K562 (cell line): ENCODE results near the gene APOLD1. TPM values are rescaled to one million over a fixed set of nuclear protein-coding genes. Genes with fewer than 3 reads are reported as not detected.

Experiments
- ARID2 ChIP-seq: fragments of 450-650 bp; IDR thresholded peaks from 2 replicates; pipeline ENCODE4 v1.6.1; 2017; ENCODE audit warnings: antibody characterized with exemption, mild to moderate bottlenecking
- CBX8 ChIP-seq: fragments of 200-600 bp; sonication (generic); IDR thresholded peaks from 2 replicates; pipeline ENCODE4 v1.6.1; 2012; ENCODE audit warnings: borderline replicate concordance, mixed run types, low read depth, mild to moderate bottlenecking, moderate library complexity, mixed read lengths, low read length, control low read depth, inconsistent platforms; ENCODE audit not compliant: poor library complexity, severe bottlenecking; ENCODE audit errors: extremely low read depth
- ESRRA ChIP-seq: fragments of 450-650 bp; IDR thresholded peaks from 2 replicates; pipeline ENCODE4 v1.6.1; 2014; ENCODE audit warnings: low read depth, mild to moderate bottlenecking, moderate library complexity, borderline replicate concordance
- ETS1 ChIP-seq: conservative IDR thresholded peaks from 2 replicates; pipeline ENCODE4 v1.6.1; 2011; ENCODE audit warnings: low read depth, mild to moderate bottlenecking, low read length; ENCODE audit not compliant: control insufficient read depth
- FOXP1 ChIP-seq: sonication (generic); formaldehyde crosslinking; IDR thresholded peaks from 2 replicates; pipeline ENCODE4 v1.8.0; 2022; ENCODE audit warnings: mild to moderate bottlenecking, missing genetic modification reagents
- NRF1 ChIP-seq, 2 experiments: fragments of 450-650 bp; IDR thresholded peaks in 1 of 2; conservative IDR thresholded peaks in 1 of 2; 2 replicates each; pipeline ENCODE4 v1.6.1; 2014; ENCODE audit warnings: mild to moderate bottlenecking in 2 of 2
- PML ChIP-seq: IDR thresholded peaks from 2 replicates; pipeline ENCODE4 v1.6.1; 2012; ENCODE audit warnings: low read length, inconsistent platforms
- TBP ChIP-seq: optimal IDR thresholded peaks from 2 replicates; pipeline ENCODE3; 2011; ENCODE audit warnings: low read depth, low read length, improper control_type of control experiment
- THAP12 ChIP-seq: fragments of 250-450 bp; sonication (Bioruptor Pico); IDR thresholded peaks from 2 replicates; pipeline ENCODE4 v1.9.0; 2021; ENCODE audit warnings: mild to moderate bottlenecking, inconsistent platforms
- USF1 ChIP-seq: sonication (generic); formaldehyde crosslinking; IDR thresholded peaks from 2 replicates; pipeline ENCODE4 v1.9.0; 2022; ENCODE audit warnings: mild to moderate bottlenecking, missing genetic modification reagents
- YY1 ChIP-seq, 3 experiments: IDR thresholded peaks; 2 replicates each; pipeline ENCODE4 v1.6.1; 2011; ENCODE audit warnings: low read length in 2 of 3, mild to moderate bottlenecking in 2 of 3, moderate library complexity in 2 of 3, borderline replicate concordance in 1 of 3, control low read depth in 1 of 3, low read depth in 1 of 3; ENCODE audit not compliant: insufficient read depth in 3 of 3, insufficient replicate concordance in 2 of 3, control insufficient read depth in 1 of 3, insufficient read length in 1 of 3; ENCODE audit errors: extremely low read depth in 1 of 3
- ZC3H8 ChIP-seq: fragments of 450-650 bp; IDR thresholded peaks from 2 replicates; pipeline ENCODE4 v1.6.1; 2017
- ZNF12 ChIP-seq: sonication (generic); formaldehyde crosslinking; IDR thresholded peaks from 2 replicates; pipeline ENCODE4 v1.4.0; 2020; ENCODE audit warnings: mild to moderate bottlenecking, missing genetic modification reagents
- ZNF431 ChIP-seq: sonication (generic); formaldehyde crosslinking; IDR thresholded peaks from 2 replicates; pipeline ENCODE4 v1.8.0; 2022; ENCODE audit warnings: mild to moderate bottlenecking, missing genetic modification reagents
- ZNF584 ChIP-seq: fragments of 200-800 bp; sonication (Bioruptor generic); IDR thresholded peaks from 2 replicates; pipeline ENCODE4 v1.6.1; 2016; ENCODE audit warnings: low read depth, mild to moderate bottlenecking, missing genetic modification characterization, missing compliant biosample characterization
- ZNF592 ChIP-seq: fragments of 450-650 bp; IDR thresholded peaks from 2 replicates; pipeline ENCODE4 v1.6.1; 2017; ENCODE audit warnings: antibody characterized with exemption, mild to moderate bottlenecking
- polyA plus RNA-seq, 8 experiments: library from polyadenylated mRNA; depleted of rRNA in 4 of 8; stranded (reverse) in 5 of 8; unstranded in 3 of 8; fragments of >200 nt; fragmentation: Nextera tagmentation in 2 of 8; fragmentation: Illumina TruSeq in 1 of 8; extraction: Ambion mirVana in 2 of 8; extraction: Trizol in 1 of 8; gene quantifications; 2 replicates each; pipeline versions ENCODE4 v1.2.1 to v1.2.3, GENCODE V29; 2011 to 2014; ENCODE audit warnings: inconsistent platforms in 1 of 8, missing spikeins in 1 of 8
- total RNA-seq, 7 experiments: library from RNA; depleted of rRNA in 6 of 7; stranded (reverse); fragments of >200 nt in 6 of 7; fragmentation: Illumina TruSeq in 2 of 7; extraction: Trizol in 2 of 7; gene quantifications; 2 replicates each; pipeline versions ENCODE4 v1.2.1 to v1.2.3, GENCODE V29; 2011 to 2021; ENCODE audit warnings: low replicate concordance in 1 of 7

The APOLD1 gene
- total and polyA plus RNA-seq, 9 of the 15 experiments (the other 6 are each of a cell fraction or from before 2014, with no cell fraction given), result 0.28 to 1.1 (median 0.61) TPM

- TF ChIP-seq ZNF12, result 0 out of 2 replicates have a peak, but pooled peaks have one; percentile 59
- TF ChIP-seq ETS1, result 0 out of 2 replicates have a peak, but pooled peaks have one; percentile 50
- peak; percentile 96 for TF ChIP-seq NRF1 (conservative IDR thresholded peaks at IDR 0.05 in 1 of 2, IDR thresholded peaks at IDR 0.05 in 1 of 2)
- peak; percentile 50 to 77 (median 74) for TF ChIP-seq YY1 (IDR thresholded peaks at IDR 0.05; ENCODE audit: borderline replicate concordance in 1 of 3, control insufficient read depth in 1 of 3, extremely low read depth in 1 of 3, insufficient read depth in 3 of 3, insufficient read length in 1 of 3, insufficient replicate concordance in 2 of 3, low read depth in 1 of 3, low read length in 2 of 3)
- no peak for TF ChIP-seq ZC3H8
- TF ChIP-seq ZNF592, result peak; percentile 84; the same call in 1 of the 2 replicates
- TF ChIP-seq THAP12 (CRISPR knock-in tag), result peak; percentile 24; the same call in 1 of the 2 replicates
- TF ChIP-seq PML, result no peak
- peak; percentile 80 for TF ChIP-seq ZNF431 (CRISPR knock-in tag)
- no peak for TF ChIP-seq CBX8
- TF ChIP-seq ARID2, result no peak
- peak; percentile 42; the same call in 1 of the 2 replicates for TF ChIP-seq USF1 (CRISPR knock-in tag)
- TF ChIP-seq ESRRA, result no peak
- no peak for TF ChIP-seq ZNF584 (CRISPR knock-in tag)
- TF ChIP-seq FOXP1 (CRISPR knock-in tag), result peak; percentile 74; the same call in 1 of the 2 replicates
- peak; percentile 62 for TF ChIP-seq TBP
Measured at GRCh38 chr12:12786706-12787601, 1.5 kb downstream of the APOLD1 start (continued).
